Measurements from ENCODE around the gene MAOA. TPM values are rescaled to one million over a fixed set of nuclear protein-coding genes. Genes with fewer than 3 reads are reported as not detected.
"Not testable (repeated sequence)": the region's sequence is repeated elsewhere in the genome, so short reads cannot be mapped to it uniquely, and the experiment has no call there.

MAOA gene
- total RNA-seq, 1 donor: 4.7 TPM

DNA sequence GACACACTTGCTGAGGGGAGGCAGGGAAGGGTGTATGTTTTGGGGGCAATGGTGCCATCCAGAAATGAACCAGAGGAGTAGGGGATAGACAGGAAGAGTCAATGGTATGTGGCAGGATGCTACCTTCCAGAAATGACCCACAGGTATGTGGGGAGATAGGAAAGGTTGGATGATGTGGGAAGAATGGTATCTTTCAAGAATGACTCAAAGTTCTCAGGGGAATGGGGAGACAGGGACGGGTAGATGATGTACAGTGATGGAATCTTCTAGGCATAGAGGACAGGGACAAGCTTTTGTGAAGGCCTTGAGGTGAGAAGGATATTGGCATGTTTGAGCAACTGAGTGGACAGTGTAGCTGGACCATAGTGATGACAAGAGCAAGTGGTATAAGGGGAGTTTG, 64.9 kb downstream of the MAOA start:
- no peak for DNase-seq (ENCODE audit: low read depth)
- TF ChIP-seq, protein P1, sequence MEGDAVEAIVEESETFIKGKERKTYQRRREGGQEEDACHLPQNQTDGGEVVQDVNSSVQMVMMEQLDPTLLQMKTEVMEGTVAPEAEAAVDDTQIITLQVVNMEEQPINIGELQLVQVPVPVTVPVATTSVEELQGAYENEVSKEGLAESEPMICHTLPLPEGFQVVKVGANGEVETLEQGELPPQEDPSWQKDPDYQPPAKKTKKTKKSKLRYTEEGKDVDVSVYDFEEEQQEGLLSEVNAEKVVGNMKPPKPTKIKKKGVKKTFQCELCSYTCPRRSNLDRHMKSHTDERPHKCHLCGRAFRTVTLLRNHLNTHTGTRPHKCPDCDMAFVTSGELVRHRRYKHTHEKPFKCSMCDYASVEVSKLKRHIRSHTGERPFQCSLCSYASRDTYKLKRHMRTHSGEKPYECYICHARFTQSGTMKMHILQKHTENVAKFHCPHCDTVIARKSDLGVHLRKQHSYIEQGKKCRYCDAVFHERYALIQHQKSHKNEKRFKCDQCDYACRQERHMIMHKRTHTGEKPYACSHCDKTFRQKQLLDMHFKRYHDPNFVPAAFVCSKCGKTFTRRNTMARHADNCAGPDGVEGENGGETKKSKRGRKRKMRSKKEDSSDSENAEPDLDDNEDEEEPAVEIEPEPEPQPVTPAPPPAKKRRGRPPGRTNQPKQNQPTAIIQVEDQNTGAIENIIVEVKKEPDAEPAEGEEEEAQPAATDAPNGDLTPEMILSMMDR (IDR thresholded peaks at IDR 0.05; ENCODE audit: insufficient read depth, low read length): no peak
- H3K4me3 ChIP-seq (ENCODE audit: low read depth, low read length): no peak overlapping the region

DNA sequence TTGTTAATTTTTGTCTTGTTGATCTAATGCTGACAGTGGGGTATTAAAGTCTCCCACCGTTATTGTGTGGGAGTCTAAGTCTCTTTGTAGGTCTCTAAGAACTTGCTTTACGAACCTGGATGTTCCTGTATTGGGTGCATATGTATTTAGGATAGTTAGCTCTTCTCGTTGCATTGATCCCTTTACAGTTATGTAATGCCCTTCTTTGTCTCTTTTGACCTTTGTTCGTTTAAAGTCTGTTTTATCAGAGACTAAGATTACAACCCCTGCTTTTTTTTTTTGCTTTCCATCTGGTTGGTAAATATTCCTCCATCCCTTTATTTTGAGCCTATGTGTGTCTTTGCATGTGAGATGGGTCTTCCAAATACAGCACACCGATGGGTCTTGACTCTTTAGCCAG, 69.1 kb downstream of the MAOA start:
- H3K4me3 ChIP-seq (ENCODE audit: low read depth, low read length); DNase-seq (ENCODE audit: low read depth): not testable (repeated sequence)

DNA sequence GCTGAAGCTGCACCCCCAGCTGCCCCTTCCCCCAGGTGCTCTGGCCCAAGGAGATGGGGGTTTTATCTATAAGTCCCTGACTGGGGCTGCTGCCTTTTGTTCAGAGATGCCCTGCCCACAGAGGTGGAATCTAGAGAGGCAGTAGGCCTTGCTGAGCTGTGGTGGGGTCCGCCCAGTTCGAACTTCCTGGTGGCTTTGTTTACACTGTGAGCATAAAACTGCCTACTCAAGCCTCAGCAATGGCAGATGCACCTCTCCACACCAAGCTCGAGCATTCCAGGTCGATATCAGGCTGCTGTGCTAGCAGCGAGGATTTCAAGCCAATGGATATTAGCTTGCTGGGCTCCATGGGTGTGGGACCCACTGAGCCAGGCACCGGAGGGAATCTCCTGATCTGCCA, 71.2 kb downstream of the MAOA start:
- not testable (repeated sequence) for H3K4me3 ChIP-seq (ENCODE audit: low read depth, low read length); DNase-seq (ENCODE audit: low read depth)

DNA sequence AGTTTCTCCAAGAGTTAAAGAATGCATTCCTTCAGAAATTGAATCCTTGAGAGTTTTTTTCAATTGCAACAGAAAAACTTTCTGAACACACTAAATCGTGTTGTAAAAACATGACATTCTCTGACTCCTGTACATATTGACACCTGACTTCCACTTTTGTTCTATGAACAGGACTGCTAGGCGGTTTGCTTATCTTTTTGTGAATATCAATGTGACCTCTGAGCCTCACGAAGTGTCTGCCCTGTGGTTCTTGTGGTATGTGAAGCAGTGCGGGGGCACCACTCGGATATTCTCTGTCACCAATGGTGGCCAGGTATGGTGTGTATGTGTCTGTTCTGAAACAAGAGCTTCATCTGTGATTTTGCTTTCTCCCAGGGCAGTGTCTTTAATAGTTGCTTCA, 71.9 kb downstream of the MAOA start:
- H3K4me3 ChIP-seq (ENCODE audit: low read depth, low read length): no peak overlapping the region
- no peak for DNase-seq (ENCODE audit: low read depth)
- TF ChIP-seq, protein P1 (IDR thresholded peaks at IDR 0.05; ENCODE audit: insufficient read depth, low read length): no peak

DNA sequence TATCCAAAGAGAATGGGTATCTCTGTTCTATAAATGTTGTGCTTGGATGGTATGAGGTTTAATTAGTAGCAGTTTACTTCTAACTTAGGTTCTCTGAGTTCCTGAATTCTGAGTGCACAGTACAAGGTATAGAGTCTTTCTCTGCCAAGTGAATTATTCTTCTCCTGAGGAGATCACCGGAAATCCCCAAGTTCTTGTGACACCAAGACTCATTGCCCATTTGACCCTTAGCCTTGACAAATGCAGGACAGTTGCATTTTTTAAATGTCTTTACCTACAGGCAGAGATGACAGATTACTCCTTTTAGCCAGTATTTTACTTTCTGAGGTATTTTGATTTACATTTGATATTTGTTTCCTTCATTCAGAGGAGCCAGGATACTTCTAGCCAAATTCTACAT, 72.9 kb downstream of the MAOA start:
- TF ChIP-seq, protein P1 (IDR thresholded peaks at IDR 0.05; ENCODE audit: insufficient read depth, low read length): no peak
- no peak overlapping the region for H3K4me3 ChIP-seq (ENCODE audit: low read depth, low read length)
- no peak for DNase-seq (ENCODE audit: low read depth)

DNA sequence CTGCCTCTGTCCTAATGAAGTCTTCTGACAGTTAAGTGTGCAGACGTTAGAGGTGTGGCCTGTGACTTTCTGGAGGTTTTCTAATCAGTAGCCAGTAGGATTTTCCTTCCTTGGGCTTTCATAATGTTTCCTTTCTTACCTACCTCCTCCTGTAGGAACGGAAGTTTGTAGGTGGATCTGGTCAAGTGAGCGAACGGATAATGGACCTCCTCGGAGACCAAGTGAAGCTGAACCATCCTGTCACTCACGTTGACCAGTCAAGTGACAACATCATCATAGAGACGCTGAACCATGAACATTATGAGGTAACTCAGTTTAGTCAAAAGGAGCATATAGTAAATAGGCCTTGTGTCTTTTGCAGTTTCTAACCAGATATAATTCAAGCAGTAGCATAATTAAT, 75.0 kb downstream of the MAOA start:
- TF ChIP-seq, protein P1 (IDR thresholded peaks at IDR 0.05; ENCODE audit: insufficient read depth, low read length): no peak
- no peak for DNase-seq (ENCODE audit: low read depth)
- H3K4me3 ChIP-seq (ENCODE audit: low read depth, low read length): no peak overlapping the region

DNA sequence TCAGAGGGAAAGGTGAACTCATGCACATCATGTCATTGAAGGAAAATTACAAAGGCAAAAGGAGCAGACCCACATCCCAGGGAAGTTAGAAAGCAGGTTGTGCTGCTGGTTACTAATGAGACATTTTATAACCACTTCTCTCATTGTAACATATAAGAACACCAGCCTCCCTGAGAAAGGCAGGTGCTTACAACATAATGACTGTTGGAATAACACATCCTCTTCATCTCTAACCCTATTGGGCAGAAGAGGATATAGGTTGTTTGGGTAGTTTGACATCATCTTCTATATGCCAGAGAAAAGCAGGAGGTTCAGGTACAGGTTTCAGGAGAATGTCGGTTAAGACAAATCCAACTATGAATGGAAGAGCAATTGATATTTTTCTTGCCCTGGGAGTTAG, 77.6 kb downstream of the MAOA start:
- H3K4me3 ChIP-seq (ENCODE audit: low read depth, low read length): no peak overlapping the region
- TF ChIP-seq, protein P1 (IDR thresholded peaks at IDR 0.05; ENCODE audit: insufficient read depth, low read length): no peak
- DNase-seq (ENCODE audit: low read depth): no peak

DNA sequence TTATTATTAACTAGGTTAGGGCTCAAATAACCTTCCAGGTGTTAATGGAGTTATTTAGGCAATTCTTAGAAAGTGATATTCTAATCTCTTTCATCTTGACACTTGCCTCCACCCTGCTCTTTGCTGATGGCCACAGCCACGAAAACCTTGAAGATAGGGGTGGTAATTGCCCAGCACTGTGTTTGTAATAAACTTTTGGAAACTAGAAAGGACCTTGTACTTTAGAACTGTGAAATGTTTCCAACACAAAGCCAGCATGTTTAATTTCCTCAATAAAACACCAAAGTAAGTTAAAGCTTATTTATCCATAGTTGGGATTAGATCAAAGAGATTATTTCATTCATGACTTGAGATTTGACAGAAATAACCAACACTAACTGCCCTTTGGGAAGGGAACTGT, 78.3 kb downstream of the MAOA start:
- TF ChIP-seq, protein P1 (IDR thresholded peaks at IDR 0.05; ENCODE audit: insufficient read depth, low read length): no peak
- no peak overlapping the region for H3K4me3 ChIP-seq (ENCODE audit: low read depth, low read length)
- DNase-seq (ENCODE audit: low read depth): no peak
